ENCODE measurements around the gene CFAP298. TPM values are rescaled to one million over a fixed set of nuclear protein-coding genes. Genes with fewer than 3 reads are reported as not detected.

CFAP298 gene
- polyA plus RNA-seq, 3 donors = 18.7 to 28.7 (median 26.5) TPM

DNA sequence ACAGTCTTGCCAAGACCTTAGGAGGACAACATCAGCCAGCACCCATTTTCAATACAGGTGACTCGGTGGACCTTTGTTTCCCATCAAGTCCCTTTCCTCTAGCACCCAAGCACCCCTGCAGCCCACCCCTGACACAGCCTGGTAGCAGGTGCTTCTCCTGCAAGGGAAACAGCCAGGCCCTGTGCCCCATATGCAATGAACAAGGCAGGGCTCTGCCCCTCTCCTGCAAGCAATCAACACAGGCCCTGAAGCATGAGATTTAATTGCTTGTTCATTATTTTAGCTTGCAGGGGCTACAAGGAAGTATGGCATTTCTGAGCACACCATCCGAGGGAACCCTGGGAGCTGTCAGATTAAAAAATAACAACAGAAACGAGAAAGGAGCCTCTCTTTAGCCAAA, 62.3 kb downstream of the CFAP298 start:
- Mint-ChIP-seq H3K27me3 (ENCODE audit: low read depth in 3 of 3) (peaks cover 0 to 6% (median 5%) of the 10 kb centered on the region in 3 donors), H3K36me3 (no peaks in the 10 kb centered on the region), H3K27ac (no peak overlapping the region), H3K4me1 (no peaks in the 10 kb centered on the region), H3K4me3 (no peak overlapping the region), H3K9me3 (peaks cover 0 to 3% (median 0%) of the 10 kb centered on the region in 7 donors)
- no peaks in the 10 kb centered on the region for H3K79me2 ChIP-seq (ENCODE audit: insufficient read depth, low read length)
- H3K27me3 ChIP-seq (ENCODE audit: control insufficient read depth in 2 of 2, insufficient read depth in 2 of 2, low read length in 2 of 2) = no peaks in the 10 kb centered on the region
- no peak for TF ChIP-seq CTCF (IDR thresholded peaks at IDR 0.05)
- no peaks in the 10 kb centered on the region for H3K4me1 ChIP-seq (ENCODE audit: control insufficient read depth in 1 of 2, insufficient read depth in 2 of 2, low read length in 2 of 2)
- H3K9ac ChIP-seq (ENCODE audit: insufficient read depth, low read length, poor library complexity, severe bottlenecking) = no peak overlapping the region
- H3K27ac ChIP-seq (ENCODE audit: low read depth in 1 of 2, low read length in 2 of 2) = no peak overlapping the region
- no peaks in the 10 kb centered on the region for H3K36me3 ChIP-seq (replicated peaks in 1 of 2; ENCODE audit: control insufficient read depth in 1 of 2, insufficient read depth in 2 of 2, low read length in 2 of 2)
- H3K4me3 ChIP-seq (replicated peaks in 1 of 3; ENCODE audit: low read depth in 2 of 3, low read length in 3 of 3) = no peak overlapping the region
- WGBS (ENCODE audit: insufficient coverage) = 80% methylated on average over 3 of the region's 3 CpGs
- H3K9me3 ChIP-seq (replicated peaks in 1 of 2; ENCODE audit: control insufficient read depth in 1 of 2, insufficient read depth in 1 of 2, low read length in 2 of 2) = no peaks in the 10 kb centered on the region
- intact Hi-C loops (cut with micrococcal nuclease) = no loop called here
- H4K20me1 ChIP-seq (ENCODE audit: insufficient read depth, low read length) = no peaks in the 10 kb centered on the region
- DNase-seq = no peak
- H2AFZ ChIP-seq (ENCODE audit: insufficient read depth, low read depth, low read length, poor library complexity, severe bottlenecking) = no peak overlapping the region
- H3K4me2 ChIP-seq (replicated peaks; ENCODE audit: extremely low read depth, low read length, poor library complexity, severe bottlenecking) = no peak overlapping the region

- Histone ChIP-seq H3K4me1 (ENCODE audit: control insufficient read depth in 1 of 2, insufficient read depth in 2 of 2, low read length in 2 of 2) (no peaks in the 10 kb centered on the region), H2AFZ (ENCODE audit: insufficient read depth, low read depth, low read length, poor library complexity, severe bottlenecking) (no peak overlapping the region), H3K9ac (ENCODE audit: insufficient read depth, low read length, poor library complexity, severe bottlenecking) (no peak overlapping the region), H3K4me3 (replicated peaks in 1 of 3; ENCODE audit: low read depth in 2 of 3, low read length in 3 of 3) (no peak overlapping the region), H3K9me3 (replicated peaks in 1 of 2; ENCODE audit: control insufficient read depth in 1 of 2, insufficient read depth in 1 of 2, low read length in 2 of 2) (no peaks in the 10 kb centered on the region), H4K20me1 (ENCODE audit: insufficient read depth, low read length) (no peaks in the 10 kb centered on the region), H3K4me2 (replicated peaks; ENCODE audit: extremely low read depth, low read length, poor library complexity, severe bottlenecking) (no peak overlapping the region), H3K79me2 (ENCODE audit: insufficient read depth, low read length) (no peaks in the 10 kb centered on the region), H3K27me3 (ENCODE audit: control insufficient read depth in 2 of 2, insufficient read depth in 2 of 2, low read length in 2 of 2) (no peaks in the 10 kb centered on the region), H3K36me3 (replicated peaks in 1 of 2; ENCODE audit: control insufficient read depth in 1 of 2, insufficient read depth in 2 of 2, low read length in 2 of 2) (no peaks in the 10 kb centered on the region), H3K27ac (ENCODE audit: low read depth in 1 of 2, low read length in 2 of 2) (no peak overlapping the region)
- Mint-ChIP-seq H3K9me3 (peaks cover 0 to 3% (median 0%) of the 10 kb centered on the region in 7 donors), H3K27ac (no peak overlapping the region), H3K4me3 (no peak overlapping the region), H3K36me3 (no peaks in the 10 kb centered on the region), H3K27me3 (ENCODE audit: low read depth in 3 of 3) (peaks cover 0 to 6% (median 5%) of the 10 kb centered on the region in 3 donors), H3K4me1 (no peaks in the 10 kb centered on the region)
- intact Hi-C loops (cut with micrococcal nuclease) = no loop called here
- WGBS (ENCODE audit: insufficient coverage) = no CpG with 5 or more reads among the region's 1 CpG
- DNase-seq = no peak
- no peak for TF ChIP-seq CTCF (IDR thresholded peaks at IDR 0.05)
These were observed 62.7 kb downstream of the CFAP298 start for GRCh38 chr21:32549440-32549839.

Small RNA genes lying within 50 kb of the gene (small RNA-seq; reads per million reads assigned to genes)
- gene RNA5SP490 (ENCODE audit: insufficient read length, low read depth) = not detected

Other genes starting within 250 kb of the CFAP298 start
- gene URB1, start 219.4 kb downstream of the CFAP298 start, polyA plus RNA-seq = 1 to 10 TPM in 1 of 3 donors, under 1 TPM in 2; 0.25 to 2.4 (median 0.47) TPM
- gene EVA1C, start 199.7 kb downstream of the CFAP298 start, polyA plus RNA-seq = under 1 TPM; 0.37 to 0.73 (median 0.63) TPM
- under 1 TPM; 0.07 to 0.41 (median 0.12) TPM for gene TCP10L, start 26.9 kb downstream of the CFAP298 start, polyA plus RNA-seq
- 10 to 100 TPM in 1 of 3 donors, 1 to 10 TPM in 2; 4.0 to 16.5 (median 8.1) TPM for gene SYNJ1, start 115.6 kb upstream of the CFAP298 start, polyA plus RNA-seq
- 10 to 100 TPM in 1 of 3 donors, 1 to 10 TPM in 2; 3.6 to 31.9 (median 4.1) TPM for gene PAXBP1, start 159.4 kb upstream of the CFAP298 start, polyA plus RNA-seq

All from CD14-positive monocyte (primary cell).